H9 (cell line): ENCODE measurements around the gene TSPAN4. TPM values are rescaled to one million over a fixed set of nuclear protein-coding genes. Genes with fewer than 3 reads are reported as not detected.
A peak's percentile ranks its signal among the peaks of the same experiment; 100 is the strongest.

Source experiments
- DNase-seq: peaks from one replicate; pipeline ENCODE4 v3.0.0-alpha.2; 2017
- H2AFZ ChIP-seq: one replicate; pipeline ENCODE4 v1.6.1; 2013; ENCODE audit warnings: mild to moderate bottlenecking, low read length, control low read depth, moderate library complexity
- H2AK5ac ChIP-seq: 2 replicates; pipeline ENCODE4 v1.6.1; 2013; ENCODE audit warnings: low read length, control low read depth, mixed read lengths; ENCODE audit not compliant: insufficient read length
- H2BK120ac ChIP-seq: one replicate; pipeline ENCODE4 v1.6.1; 2013; ENCODE audit warnings: low read depth, mild to moderate bottlenecking, low read length, control low read depth, inconsistent platforms; ENCODE audit not compliant: poor library complexity, severe bottlenecking
- H2BK12ac ChIP-seq: 2 replicates; pipeline ENCODE4 v1.6.1; 2013; ENCODE audit warnings: low read length, control low read depth, mixed read lengths, low read depth; ENCODE audit not compliant: insufficient read length
- H2BK15ac ChIP-seq: 2 replicates; pipeline ENCODE4 v1.6.1; 2013; ENCODE audit warnings: low read depth, low read length, control low read depth
- H2BK20ac ChIP-seq: one replicate; pipeline ENCODE4 v1.6.1; 2013; ENCODE audit warnings: low read depth, mild to moderate bottlenecking, low read length, control low read depth, inconsistent platforms; ENCODE audit not compliant: poor library complexity, severe bottlenecking
- H2BK5ac ChIP-seq: 2 replicates; pipeline ENCODE4 v1.6.1; 2013; ENCODE audit warnings: low read length, control low read depth, mixed read lengths; ENCODE audit not compliant: insufficient read length
- H3K14ac ChIP-seq: 2 replicates; pipeline ENCODE4 v1.6.1; 2013; ENCODE audit warnings: low read length, control low read depth; ENCODE audit not compliant: insufficient read depth
- H3K18ac ChIP-seq: 2 replicates; pipeline ENCODE4 v1.6.1; 2013; ENCODE audit warnings: low read depth, mild to moderate bottlenecking, mixed read lengths, low read length, control low read depth; ENCODE audit not compliant: insufficient read length
- H3K23ac ChIP-seq: 2 replicates; pipeline ENCODE4 v1.6.1; 2013; ENCODE audit warnings: low read length, control low read depth, mixed read lengths, low read depth; ENCODE audit not compliant: insufficient read length
- H3K23me2 ChIP-seq: 2 replicates; pipeline ENCODE4 v1.6.1; 2013; ENCODE audit warnings: low read depth, mild to moderate bottlenecking, mixed read lengths, low read length, control low read depth; ENCODE audit not compliant: insufficient read length, poor library complexity, severe bottlenecking
- H3K27ac ChIP-seq: 2 replicates; pipeline ENCODE4 v1.5.1; 2013; ENCODE audit warnings: low read length, control low read depth, mixed read lengths, low read depth; ENCODE audit not compliant: insufficient read length
- H3K27me3 ChIP-seq: 2 replicates; pipeline ENCODE4 v1.6.1; 2013; ENCODE audit warnings: low read length, control low read depth, inconsistent platforms; ENCODE audit not compliant: insufficient read depth
- H3K4ac ChIP-seq: 2 replicates; pipeline ENCODE4 v1.6.1; 2013; ENCODE audit warnings: low read depth, mild to moderate bottlenecking, control low read depth, inconsistent platforms, low read length, moderate library complexity
- H3K4me1 ChIP-seq: 2 replicates; pipeline ENCODE4 v1.6.1; 2013; ENCODE audit warnings: low read length, control low read depth, inconsistent platforms; ENCODE audit not compliant: insufficient read depth
- H3K4me2 ChIP-seq: 2 replicates; pipeline ENCODE4 v1.6.1; 2013; ENCODE audit warnings: low read length, control low read depth, mixed read lengths; ENCODE audit not compliant: insufficient read length, insufficient read depth
- H3K56ac ChIP-seq: 2 replicates; pipeline ENCODE4 v1.6.1; 2013; ENCODE audit warnings: low read depth, mild to moderate bottlenecking, mixed read lengths, low read length, control low read depth; ENCODE audit not compliant: insufficient read length
- H3K79me1 ChIP-seq: 2 replicates; pipeline ENCODE4 v1.6.1; 2013; ENCODE audit warnings: low read depth, mild to moderate bottlenecking, moderate library complexity, low read length, control low read depth, inconsistent platforms; ENCODE audit not compliant: insufficient read depth, poor library complexity, severe bottlenecking
- H3K79me2 ChIP-seq: 2 replicates; pipeline ENCODE4 v1.6.1; 2013; ENCODE audit warnings: low read length, control low read depth, inconsistent platforms; ENCODE audit not compliant: insufficient read depth
- H3K9ac ChIP-seq: 2 replicates; pipeline ENCODE4 v1.6.1; 2013; ENCODE audit warnings: low read length, control low read depth, mixed read lengths; ENCODE audit not compliant: insufficient read length; ENCODE audit errors: extremely low read depth
- H3K9me3 ChIP-seq: one replicate; pipeline ENCODE4 v1.6.1; 2013; ENCODE audit warnings: low read depth, low read length, inconsistent platforms; ENCODE audit not compliant: control insufficient read depth
- H3T11ph ChIP-seq: one replicate; pipeline ENCODE4 v1.6.1; 2013; ENCODE audit warnings: mild to moderate bottlenecking, low read length, control low read depth, inconsistent platforms
- H4K20me1 ChIP-seq: one replicate; pipeline ENCODE4 v1.6.1; 2013; ENCODE audit not compliant: control insufficient read depth, insufficient read length, insufficient read depth
- H4K5ac ChIP-seq: 2 replicates; pipeline ENCODE4 v1.6.1; 2013; ENCODE audit warnings: low read depth, mild to moderate bottlenecking, mixed read lengths, low read length, control low read depth; ENCODE audit not compliant: insufficient read length
- H4K8ac ChIP-seq: replicated peaks from 2 replicates; pipeline ENCODE4 v1.6.1; 2013; ENCODE audit warnings: low read length, control low read depth, mixed read lengths, low read depth; ENCODE audit not compliant: insufficient read length
- H4K91ac ChIP-seq: 2 replicates; pipeline ENCODE4 v1.6.1; 2013; ENCODE audit warnings: low read depth, mild to moderate bottlenecking, moderate library complexity, mixed read lengths, low read length, control low read depth; ENCODE audit not compliant: insufficient read length
- H3K27ac Mint-ChIP-seq, 3 experiments: 2 replicates in 2 of 3; 3 replicates in 1 of 3; pipeline ENCODE4 v1.8.0; 2020 to 2021; ENCODE audit warnings: mixed read lengths in 3 of 3, mild to moderate bottlenecking in 1 of 3, moderate library complexity in 1 of 3
- H3K27me3 Mint-ChIP-seq: 2 replicates; pipeline ENCODE4 v1.8.0; 2021; ENCODE audit warnings: low read depth, mild to moderate bottlenecking, moderate library complexity, mixed read lengths
- H3K36me3 Mint-ChIP-seq, 3 experiments: 2 replicates in 2 of 3; 3 replicates in 1 of 3; pipeline ENCODE4 v1.8.0; 2020 to 2021; ENCODE audit warnings: low read depth in 3 of 3, mixed read lengths in 3 of 3; ENCODE audit not compliant: insufficient read depth in 1 of 3
- H3K4me1 Mint-ChIP-seq, 2 experiments: 2 replicates each; pipeline ENCODE4 v1.8.0; 2020; ENCODE audit warnings: mixed read lengths in 2 of 2
- H3K4me3 Mint-ChIP-seq, 2 experiments: 2 replicates in 1 of 2; 3 replicates in 1 of 2; pipeline ENCODE4 v1.8.0; 2020 to 2021; ENCODE audit warnings: mild to moderate bottlenecking in 2 of 2, mixed read lengths in 2 of 2, moderate library complexity in 1 of 2
- H3K9me3 Mint-ChIP-seq, 2 experiments: 2 replicates in 1 of 2; 3 replicates in 1 of 2; pipeline ENCODE4 v1.8.0; 2020; ENCODE audit warnings: mild to moderate bottlenecking in 2 of 2, mixed read lengths in 2 of 2, moderate library complexity in 1 of 2
- CTCF ChIP-seq: fragments of 200-600 bp; sonication (generic); conservative IDR thresholded peaks from 3 replicates; pipeline ENCODE4 v1.8.0; 2021; ENCODE audit warnings: antibody characterized with exemption, mild to moderate bottlenecking
- WGBS: extraction: QIAGEN DNeasy Blood & Tissue Kit; methylation state at CpG from one replicate; pipeline ENCODE4 v1.1.7; 2013; ENCODE audit warnings: missing lambda C conversion rate, low lambda C conversion rate, mixed read lengths; ENCODE audit not compliant: insufficient read length; ENCODE audit errors: extremely low coverage; 5-methylcytosine and 5-hydroxymethylcytosine counted together
- total RNA-seq: library from RNA; stranded (reverse); gene quantifications from 2 replicates; pipeline ENCODE4 v1.2.1, GENCODE V29; 2021

The TSPAN4 gene
- total RNA-seq, 1 experiment from 2014 or later = 64.6 TPM

- Histone ChIP-seq H3K9ac (peak overlapping the region; percentile 50), H2AFZ (no peak overlapping the region), H2BK15ac (no peak overlapping the region), H4K20me1 (no peaks in the 10 kb centered on the region), H2BK120ac (no peak overlapping the region), H3K79me1 (no peaks in the 10 kb centered on the region), H3K23ac (no peak overlapping the region), H3K4me2 (peak overlapping the region; percentile 46), H3K4me1 (no peaks in the 10 kb centered on the region), H3K56ac (no peak overlapping the region), H4K5ac (no peak overlapping the region), H2BK5ac (no peak overlapping the region), H4K8ac (no peak overlapping the region), H4K91ac (no peak overlapping the region), H3K9me3 (no peaks in the 10 kb centered on the region), H3K23me2 (peaks cover 5% of the 10 kb centered on the region), H3K79me2 (no peaks in the 10 kb centered on the region), H3K18ac (no peak overlapping the region), H2BK20ac (no peak overlapping the region), H2AK5ac (no peak overlapping the region), H2BK12ac (no peak overlapping the region), H3K14ac (no peak overlapping the region), H3T11ph (no peak overlapping the region), H3K27me3 (no peaks in the 10 kb centered on the region), H3K4ac (no peak overlapping the region), H3K27ac (no peak overlapping the region)
- no CpG with 5 or more reads among the region's 96 CpGs for WGBS
- Mint-ChIP-seq H3K4me3 (peak overlapping the region; percentile 76 to 87), H3K9me3 (no peaks in the 10 kb centered on the region; a peak in 1 of 5 replicates), H3K36me3 (peaks cover 2 to 18% (median 8%) of the 10 kb centered on the region in 3 experiments; a peak in 6 of 7 replicates), H3K4me1 (peaks cover 10 to 21% of the 10 kb centered on the region in 2 experiments), H3K27ac (no peak overlapping the region), H3K27me3 (peaks cover 2% of the 10 kb centered on the region; the same call in 1 of the 2 replicates)
- no peak for TF ChIP-seq CTCF
- peak; percentile 90 for DNase-seq
Observed at GRCh38 chr11:819129-819931, 23.3 kb upstream of the TSPAN4 start.
